GM19099 (cell line): ENCODE measurements around the gene ESPL1.

ENCODE experiments used
- POLR2A ChIP-seq: IDR thresholded peaks from 3 replicates; pipeline ENCODE4 v1.6.1; 2011; ENCODE audit warnings: low read depth; ENCODE audit not compliant: insufficient read length; ENCODE audit errors: extremely low read depth

The ESPL1 gene

GRCh38 chr12:53225635-53226424, 42.3 kb upstream of the ESPL1 start:
- no peak for TF ChIP-seq POLR2A

DNA sequence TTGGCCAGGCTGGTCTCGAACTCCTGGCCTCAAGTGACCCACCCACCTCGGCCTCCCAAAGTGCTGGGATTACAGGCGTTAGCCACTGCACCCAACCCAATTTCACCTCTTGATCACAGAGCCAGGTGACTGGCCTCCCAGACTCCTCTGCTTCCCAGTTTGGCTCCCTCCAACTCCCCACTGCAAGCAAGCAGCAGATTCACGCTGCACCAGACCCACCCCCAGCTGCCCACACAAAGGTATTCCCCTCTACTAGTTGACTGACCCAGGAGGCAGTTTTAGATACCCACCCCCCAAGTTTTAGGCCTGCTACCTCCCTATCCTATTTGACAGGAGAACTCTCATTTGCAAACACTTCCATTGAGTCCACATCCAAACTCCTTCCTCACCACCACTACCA, 41.3 kb upstream of the ESPL1 start:
- no peak for TF ChIP-seq POLR2A

GRCh38 chr12:53227341-53227740, 40.8 kb upstream of the ESPL1 start:
- no peak for TF ChIP-seq POLR2A

DNA sequence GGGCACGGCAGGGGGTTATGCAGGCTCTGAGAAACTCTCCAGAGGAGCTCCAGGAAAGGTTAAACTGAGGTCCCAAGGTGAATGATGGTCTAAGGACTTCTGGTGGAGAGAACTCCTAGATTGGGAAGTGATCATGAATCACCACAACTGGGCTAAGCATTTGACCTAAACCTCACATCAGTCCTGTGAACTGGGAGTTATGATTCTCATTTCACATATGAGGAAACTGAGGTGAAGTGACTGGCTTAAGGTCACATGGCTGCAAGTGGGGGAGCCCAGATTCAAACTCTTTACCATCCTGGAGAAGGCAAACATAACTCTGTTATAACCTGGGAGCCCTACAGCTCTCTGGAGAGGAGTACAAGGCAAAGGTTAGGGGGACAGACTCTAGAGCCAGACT, 40.3 kb upstream of the ESPL1 start:
- TF ChIP-seq POLR2A, result no peak

DNA sequence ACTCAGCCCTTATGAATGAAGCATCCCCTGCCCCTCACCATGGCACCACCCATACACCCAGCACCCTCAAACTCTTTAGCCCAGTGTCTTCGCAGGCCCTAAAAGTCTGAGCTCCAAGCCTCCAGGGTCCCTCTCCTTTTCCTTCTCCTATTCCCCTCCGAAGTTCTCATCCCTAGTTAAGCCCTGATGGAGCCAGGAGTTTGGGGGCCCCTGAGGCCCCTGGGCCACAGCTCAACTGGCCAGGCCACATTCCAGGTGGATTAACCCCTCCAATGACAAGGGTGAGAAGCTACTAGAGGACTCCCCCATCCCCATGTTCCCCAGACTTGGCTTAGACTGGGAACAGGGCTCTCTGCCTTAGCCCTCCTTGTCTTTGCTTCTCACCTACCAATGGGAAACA, 38.6 kb upstream of the ESPL1 start:
- no peak for TF ChIP-seq POLR2A

DNA sequence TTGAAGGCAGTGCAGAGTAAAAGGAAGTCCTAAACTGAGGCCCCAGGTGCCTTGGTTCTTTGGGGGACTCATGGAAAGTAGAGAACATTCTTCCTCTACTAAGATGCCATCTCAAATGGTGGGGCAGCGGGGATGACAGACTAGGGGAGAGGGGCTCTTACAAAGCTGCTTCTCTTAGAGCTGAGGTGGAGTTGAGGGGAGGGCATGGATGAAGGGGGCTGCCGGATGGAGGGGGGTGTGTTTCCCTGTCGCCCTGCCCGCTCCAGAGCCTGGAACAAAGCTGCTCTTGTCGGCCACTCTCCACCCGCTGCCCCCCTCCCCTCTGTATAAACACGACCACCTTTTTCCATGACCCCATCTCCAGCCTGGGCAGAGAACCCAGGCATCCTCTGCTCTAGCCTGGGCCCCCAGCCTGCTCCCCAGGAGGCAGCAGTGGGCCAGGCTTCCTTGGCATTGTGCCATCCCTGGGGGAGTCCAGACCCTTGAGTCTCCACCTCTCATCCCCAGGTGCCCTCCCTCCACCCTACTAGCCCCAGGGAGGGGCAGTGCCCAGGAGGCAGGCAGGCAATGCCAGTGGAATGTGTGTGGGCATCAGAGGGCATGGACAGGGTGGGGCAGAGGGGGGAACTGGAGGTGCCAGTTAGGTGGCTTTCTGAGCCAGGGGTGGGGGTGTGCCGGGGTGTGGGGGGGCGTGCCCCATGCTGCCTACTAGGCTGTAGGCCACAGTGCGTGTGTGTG, 37.8 kb upstream of the ESPL1 start:
- no peak for TF ChIP-seq POLR2A

GRCh38 chr12:53231671-53231920, 36.5 kb upstream of the ESPL1 start:
- TF ChIP-seq POLR2A, result no peak

DNA sequence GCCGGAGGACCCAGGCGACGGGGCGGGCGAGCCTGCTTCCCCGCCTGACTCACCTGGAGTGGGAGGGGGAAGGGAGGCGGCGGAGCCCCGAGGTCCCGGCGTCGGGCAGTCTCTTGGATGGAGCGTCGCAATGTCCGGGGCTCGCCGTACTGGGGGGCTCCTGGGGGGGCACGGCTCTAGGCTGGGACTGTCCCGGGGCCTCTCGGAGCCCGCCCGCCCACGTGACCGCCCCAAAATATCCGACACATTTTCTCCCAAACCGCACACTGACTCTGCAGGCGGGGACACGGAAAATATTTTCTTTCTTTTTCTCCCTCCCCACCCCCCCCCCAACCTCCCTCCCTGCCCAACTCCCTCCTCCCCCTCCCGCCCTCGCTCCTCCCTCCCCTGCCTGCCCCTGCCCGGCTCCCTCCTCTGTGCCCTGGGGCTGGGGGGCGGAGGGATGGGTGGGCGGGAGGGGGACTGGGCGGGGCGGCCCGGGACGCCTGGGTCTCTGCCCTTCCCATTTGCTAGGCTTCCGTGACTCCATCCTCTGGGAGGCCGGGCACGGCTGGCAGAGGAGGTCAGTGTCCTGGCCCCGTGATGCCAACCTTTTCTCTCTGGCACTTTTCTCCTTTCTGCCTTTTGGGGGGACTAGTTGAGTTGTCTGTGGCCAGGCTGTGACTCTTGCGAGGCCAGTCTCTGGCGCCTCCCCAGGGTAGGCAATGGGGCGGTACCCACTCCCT, 36.0 kb upstream of the ESPL1 start, which contains the start of gene RARG:
RARG (minus strand) TSS at position 289 of the 725 bp plus-strand sequence. CDS start 4,664 bp downstream, outside the sequence.
- no peak for TF ChIP-seq POLR2A

DNA sequence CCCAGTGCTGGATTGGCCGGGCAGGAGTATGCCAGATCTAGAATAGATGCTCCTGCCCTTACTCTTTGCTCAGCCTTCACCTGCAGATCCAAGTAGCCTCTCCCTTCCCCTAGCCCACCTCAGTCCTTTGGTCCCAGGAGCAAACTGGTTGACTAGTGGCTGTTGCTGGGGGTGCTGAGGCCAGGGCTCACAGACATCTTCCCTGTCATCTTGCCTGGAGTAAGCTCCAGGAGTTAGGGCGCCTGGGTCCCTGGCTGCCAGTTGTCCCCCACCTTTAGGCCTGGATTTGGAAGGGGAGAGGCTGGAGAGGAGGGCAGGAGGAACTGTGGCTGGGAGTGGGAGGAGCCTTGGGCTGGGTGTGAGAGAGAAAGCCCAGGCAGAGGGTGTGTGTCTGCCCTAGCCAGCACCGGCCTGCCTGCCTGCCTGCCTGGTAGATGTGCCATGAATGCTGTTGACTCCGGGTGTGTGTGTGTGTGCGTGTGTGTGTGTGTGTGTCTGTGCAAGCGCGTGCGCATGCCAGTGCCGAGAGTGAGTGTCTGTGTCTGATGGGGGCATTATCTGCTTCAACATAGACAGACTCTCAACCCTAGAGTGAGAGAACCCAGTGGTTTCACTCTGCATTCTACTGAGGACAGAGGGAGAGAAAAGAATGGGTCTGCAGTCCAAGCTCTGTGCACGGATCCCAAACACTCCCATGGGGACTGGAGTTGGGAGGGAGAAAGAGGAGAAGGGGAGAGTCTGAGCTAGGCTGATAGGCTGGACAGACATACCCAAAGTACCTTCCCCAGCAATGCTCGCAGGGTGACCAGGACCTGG, 35.2 kb upstream of the ESPL1 start:
- no peak for TF ChIP-seq POLR2A

GRCh38 chr12:53233671-53234121, 34.4 kb upstream of the ESPL1 start:
- no peak for TF ChIP-seq POLR2A

DNA sequence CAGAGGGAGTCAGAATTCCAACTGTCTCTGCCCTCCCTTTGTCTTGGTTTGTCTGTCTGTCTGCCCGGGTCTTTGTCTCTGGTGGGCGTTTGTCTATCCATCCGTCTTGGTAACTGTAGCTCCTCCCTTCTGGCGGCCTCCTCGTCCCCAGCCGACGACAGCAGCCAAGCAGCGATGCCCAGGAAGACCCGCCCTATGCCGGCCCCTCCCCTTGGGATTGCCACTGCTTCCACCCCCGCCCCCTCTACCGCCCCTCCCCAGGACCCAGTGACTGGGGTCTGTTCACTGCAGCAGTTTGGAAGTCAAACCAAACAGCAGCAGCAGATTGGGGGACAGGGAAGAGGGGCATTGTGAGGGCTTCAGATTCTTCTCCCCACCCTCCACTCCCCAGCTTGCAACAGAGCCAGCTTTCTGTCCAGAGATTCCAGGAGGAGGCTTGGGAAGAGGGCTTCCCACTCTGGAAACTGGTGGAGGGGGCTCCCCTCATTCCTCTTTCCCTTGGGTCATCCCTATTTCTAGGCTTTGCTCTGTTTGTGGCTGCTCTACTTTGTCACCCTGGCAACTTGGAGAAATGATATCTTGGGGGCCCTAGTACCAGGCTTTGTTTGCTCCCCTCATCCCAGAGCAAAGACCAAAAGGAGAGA, 33.7 kb upstream of the ESPL1 start:
- TF ChIP-seq POLR2A, result no peak

- TF ChIP-seq POLR2A, result no peak
Measured at GRCh38 chr12:53235164-53235563, 32.9 kb upstream of the ESPL1 start.

DNA sequence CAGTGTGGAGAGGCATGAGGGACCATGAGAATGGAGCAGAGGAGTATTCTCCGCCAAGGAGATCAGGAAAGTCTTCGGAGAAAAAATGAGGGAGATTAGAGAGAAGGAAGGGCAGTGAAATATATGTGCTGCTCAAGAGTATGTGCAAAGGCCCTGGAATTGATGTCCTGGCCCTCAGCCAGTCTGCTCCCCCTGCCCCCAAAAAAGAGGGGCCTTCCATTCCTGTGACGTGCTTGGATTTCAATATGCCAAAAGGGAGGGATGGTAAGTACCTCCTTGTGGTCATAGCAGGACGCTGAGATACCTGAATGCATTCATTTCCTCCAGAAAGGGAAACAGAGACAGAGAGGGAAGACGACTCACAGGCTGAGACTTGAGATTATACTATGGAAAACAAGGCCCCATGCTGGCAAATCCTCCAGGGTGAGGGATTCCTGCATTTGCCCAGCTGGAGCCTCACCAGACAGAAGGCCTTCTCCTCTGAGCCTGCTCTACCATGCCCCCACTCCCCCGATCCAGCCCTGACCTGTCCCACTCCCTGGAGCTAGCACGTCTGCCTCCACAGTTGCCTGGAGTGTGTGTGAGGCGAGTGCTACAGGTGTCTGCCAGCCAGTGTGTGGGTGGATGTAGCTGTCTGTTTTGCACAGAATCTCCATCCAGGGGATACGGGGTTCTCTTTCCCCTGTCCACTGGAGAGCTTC, 32.2 kb upstream of the ESPL1 start:
- TF ChIP-seq POLR2A, result no peak

GRCh38 chr12:53236443-53237111, 31.5 kb upstream of the ESPL1 start:
- no peak for TF ChIP-seq POLR2A
